Astrocyte (in vitro differentiated cells and primary cell): ENCODE measurements around the gene MMAB. TPM values are rescaled to one million over a fixed set of nuclear protein-coding genes. Genes with fewer than 3 reads are reported as not detected.

Source experiments
- DNase-seq: peaks from one replicate; pipeline ENCODE4 v3.0.0-alpha.2; 2010; ENCODE audit warnings: low read depth
- FAIRE-seq: peaks from 2 replicates; lab custom pipeline; 2011; peaks lifted over from hg19 to GRCh38; lab: Jason Lieb, UNC
- H2AFZ ChIP-seq: 2 replicates; pipeline ENCODE4 v1.6.0; 2012; ENCODE audit warnings: low read depth, low read length, inconsistent platforms
- H3K27ac ChIP-seq: 2 replicates; pipeline ENCODE4 v1.5.1; 2011; ENCODE audit warnings: low read depth, low read length, inconsistent platforms
- H3K27me3 ChIP-seq: 2 replicates; pipeline ENCODE4 v1.6.0; 2011; ENCODE audit warnings: low read length, inconsistent platforms; ENCODE audit not compliant: insufficient read depth
- H3K36me3 ChIP-seq: 2 replicates; pipeline ENCODE4 v1.5.1; 2011; ENCODE audit warnings: low read length, inconsistent platforms; ENCODE audit not compliant: insufficient read depth
- H3K4me1 ChIP-seq: 2 replicates; pipeline ENCODE4 v1.5.1; 2011; ENCODE audit warnings: low read length, inconsistent platforms; ENCODE audit not compliant: insufficient read depth
- H3K4me2 ChIP-seq: 2 replicates; pipeline ENCODE4 v1.6.0; 2012; ENCODE audit warnings: low read length, inconsistent platforms
- H3K4me3 ChIP-seq: 2 replicates; pipeline ENCODE4 v1.5.1; 2011; ENCODE audit warnings: low read depth, mild to moderate bottlenecking, low read length, inconsistent platforms; ENCODE audit not compliant: insufficient read depth
- H3K79me2 ChIP-seq: 2 replicates; pipeline ENCODE4 v1.6.0; 2012; ENCODE audit warnings: mild to moderate bottlenecking, low read length, inconsistent platforms; ENCODE audit not compliant: insufficient read depth
- H3K9ac ChIP-seq: 2 replicates; pipeline ENCODE4 v1.6.0; 2012; ENCODE audit warnings: mild to moderate bottlenecking, low read length, inconsistent platforms
- H3K9me3 ChIP-seq: 2 replicates; pipeline ENCODE4 v1.5.1; 2012; ENCODE audit warnings: low read depth, mild to moderate bottlenecking, low read length, inconsistent platforms; ENCODE audit not compliant: insufficient read depth
- H4K20me1 ChIP-seq: 2 replicates; pipeline ENCODE4 v1.6.0; 2012; ENCODE audit warnings: low read length, inconsistent platforms; ENCODE audit not compliant: insufficient read depth
- H3K27ac Mint-ChIP-seq: one replicate; pipeline ENCODE4 v1.8.0; 2021; ENCODE audit warnings: mild to moderate bottlenecking, mixed read lengths; ENCODE audit not compliant: unreplicated experiment
- H3K27me3 Mint-ChIP-seq: one replicate; pipeline ENCODE4 v1.8.0; 2021; ENCODE audit warnings: low read depth, mixed read lengths; ENCODE audit not compliant: unreplicated experiment
- H3K36me3 Mint-ChIP-seq: one replicate; pipeline ENCODE4 v1.8.0; 2021; ENCODE audit warnings: low read depth, mixed read lengths; ENCODE audit not compliant: unreplicated experiment
- H3K4me1 Mint-ChIP-seq: one replicate; pipeline ENCODE4 v1.8.0; 2021; ENCODE audit warnings: low read depth, mixed read lengths; ENCODE audit not compliant: unreplicated experiment
- H3K4me3 Mint-ChIP-seq: one replicate; pipeline ENCODE4 v1.8.0; 2021; ENCODE audit warnings: mild to moderate bottlenecking, moderate library complexity, mixed read lengths; ENCODE audit not compliant: unreplicated experiment
- H3K9me3 Mint-ChIP-seq: one replicate; pipeline ENCODE4 v1.8.0; 2021; ENCODE audit warnings: mild to moderate bottlenecking, mixed read lengths; ENCODE audit not compliant: unreplicated experiment
- CTCF ChIP-seq: IDR thresholded peaks from 2 replicates; pipeline ENCODE4 v1.5.1; 2011; ENCODE audit warnings: low read depth, mild to moderate bottlenecking, inconsistent platforms, low read length, moderate library complexity; ENCODE audit not compliant: insufficient read depth
- EZH2 ChIP-seq: IDR thresholded peaks from 2 replicates; pipeline ENCODE4 v1.6.1; 2012; ENCODE audit warnings: mild to moderate bottlenecking, low read length, inconsistent platforms; ENCODE audit not compliant: insufficient read depth
- total RNA-seq: library from RNA; stranded (reverse); gene quantifications from 2 replicates; pipeline ENCODE4 v1.2.1, GENCODE V29; 2021

The MMAB gene
- total RNA-seq, 1 donor from 2014 or later = 17.8 TPM

- H3K36me3 Mint-ChIP-seq = peaks cover 30% of the 10 kb centered on the region
- no peak overlapping the region for H3K4me3 Mint-ChIP-seq
- H3K4me3 ChIP-seq = no peak overlapping the region
- H3K4me2 ChIP-seq = no peak overlapping the region
- TF ChIP-seq CTCF (no peak), EZH2 (no peak)
- H2AFZ ChIP-seq = no peak overlapping the region
- no peak overlapping the region for H3K27ac Mint-ChIP-seq
- no peaks in the 10 kb centered on the region for H3K27me3 ChIP-seq
- DNase-seq = no peak
- H3K9me3 Mint-ChIP-seq = no peaks in the 10 kb centered on the region
- peaks cover 14% of the 10 kb centered on the region for H3K36me3 ChIP-seq
- no peak overlapping the region for H3K9ac ChIP-seq
- H3K4me1 Mint-ChIP-seq = peaks cover 15% of the 10 kb centered on the region
- H3K79me2 ChIP-seq = no peaks in the 10 kb centered on the region
- no peak for FAIRE-seq
- no peak overlapping the region for H3K27ac ChIP-seq
- H3K4me1 ChIP-seq = peaks cover 15% of the 10 kb centered on the region
- H3K9me3 ChIP-seq = no peaks in the 10 kb centered on the region
- no peaks in the 10 kb centered on the region for H4K20me1 ChIP-seq
- no peaks in the 10 kb centered on the region for H3K27me3 Mint-ChIP-seq
These were observed 55.7 kb downstream of the MMAB start for GRCh38 chr12:109517619-109518018.

- peaks cover 7% of the 10 kb centered on the region for H3K4me1 Mint-ChIP-seq
- H2AFZ ChIP-seq = no peak overlapping the region
- H3K27ac Mint-ChIP-seq = no peak overlapping the region
- no peak overlapping the region for H3K4me2 ChIP-seq
- no peaks in the 10 kb centered on the region for H3K9me3 ChIP-seq
- peaks cover 5% of the 10 kb centered on the region for H3K4me1 ChIP-seq
- H3K9ac ChIP-seq = no peak overlapping the region
- no peak overlapping the region for H3K4me3 Mint-ChIP-seq
- DNase-seq (no peak), FAIRE-seq (no peak)
- no peaks in the 10 kb centered on the region for H3K27me3 Mint-ChIP-seq
- H3K36me3 Mint-ChIP-seq = peaks cover 33% of the 10 kb centered on the region
- no peaks in the 10 kb centered on the region for H4K20me1 ChIP-seq
- no peaks in the 10 kb centered on the region for H3K79me2 ChIP-seq
- TF ChIP-seq CTCF (no peak), EZH2 (no peak)
- H3K36me3 ChIP-seq = peaks cover 28% of the 10 kb centered on the region
- no peak overlapping the region for H3K4me3 ChIP-seq
- H3K9me3 Mint-ChIP-seq = no peaks in the 10 kb centered on the region
- H3K27me3 ChIP-seq = no peaks in the 10 kb centered on the region
- no peak overlapping the region for H3K27ac ChIP-seq
These were observed 59.3 kb downstream of the MMAB start for GRCh38 chr12:109513977-109514376.

DNA sequence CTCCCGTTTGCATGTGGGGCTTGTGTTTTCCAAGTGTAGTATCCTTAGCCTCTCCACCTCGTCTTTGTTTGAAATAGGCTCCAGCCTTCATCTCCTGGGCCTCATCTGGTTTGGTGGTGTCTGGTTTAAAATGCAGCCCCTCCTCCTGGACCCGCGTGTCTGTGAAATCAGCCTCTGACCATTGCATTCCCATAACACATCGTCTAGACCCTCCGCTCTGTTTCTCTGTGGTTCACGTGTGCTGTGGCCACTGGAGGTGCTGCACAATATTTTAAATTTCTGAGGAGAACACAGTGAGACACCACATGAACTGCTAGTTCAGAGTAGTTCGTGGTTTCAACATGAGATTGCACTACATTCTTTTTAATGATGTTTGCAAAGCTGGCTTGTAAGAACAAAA, 60.3 kb downstream of the MMAB start:
- FAIRE-seq = no peak
- peaks cover 28% of the 10 kb centered on the region for H3K36me3 Mint-ChIP-seq

More for the DNA sequence above, 60.3 kb downstream of the MMAB start:
- no peaks in the 10 kb centered on the region for H3K9me3 Mint-ChIP-seq
- H3K27me3 Mint-ChIP-seq = no peaks in the 10 kb centered on the region
- no peak for TF ChIP-seq CTCF
- H3K4me2 ChIP-seq = no peak overlapping the region
- H3K9ac ChIP-seq = no peak overlapping the region
- no peaks in the 10 kb centered on the region for H4K20me1 ChIP-seq
- H3K4me1 ChIP-seq = no peaks in the 10 kb centered on the region
- H3K4me3 Mint-ChIP-seq = no peak overlapping the region
- no peaks in the 10 kb centered on the region for H3K9me3 ChIP-seq
- H3K27ac Mint-ChIP-seq = no peak overlapping the region
- H3K27me3 ChIP-seq = no peaks in the 10 kb centered on the region
- H3K36me3 ChIP-seq = peaks cover 35% of the 10 kb centered on the region
- H3K27ac ChIP-seq = no peak overlapping the region
- no peak for DNase-seq
- H3K4me3 ChIP-seq = no peak overlapping the region
- no peaks in the 10 kb centered on the region for H3K79me2 ChIP-seq
- H2AFZ ChIP-seq = no peak overlapping the region
- H3K4me1 Mint-ChIP-seq = peaks cover 4% of the 10 kb centered on the region
